Renal cortex interstitium (tissue), 11 donors: ENCODE results near the gene ZBTB20. TPM values are rescaled to one million over a fixed set of nuclear protein-coding genes. Genes with fewer than 3 reads are reported as not detected.

Experiments
- DNase-seq, 11 donors: peaks; one replicate each; pipeline ENCODE4 v3.0.0-alpha.2; 2013; ENCODE audit warnings: low read depth in 9 of 11, low spot score in 4 of 11; ENCODE audit errors: extremely low read depth in 1 of 11
- polyA plus RNA-seq, 3 donors: library from polyadenylated mRNA; unstranded; fragments of 120-200 nt; gene quantifications; one replicate each; pipeline ENCODE4 v1.2.1, GENCODE V29; 2013; ENCODE audit not compliant: insufficient read length in 3 of 3

ZBTB20 gene
- polyA plus RNA-seq, 3 donors: 5.5 to 6.9 (median 6.6) TPM

DNA sequence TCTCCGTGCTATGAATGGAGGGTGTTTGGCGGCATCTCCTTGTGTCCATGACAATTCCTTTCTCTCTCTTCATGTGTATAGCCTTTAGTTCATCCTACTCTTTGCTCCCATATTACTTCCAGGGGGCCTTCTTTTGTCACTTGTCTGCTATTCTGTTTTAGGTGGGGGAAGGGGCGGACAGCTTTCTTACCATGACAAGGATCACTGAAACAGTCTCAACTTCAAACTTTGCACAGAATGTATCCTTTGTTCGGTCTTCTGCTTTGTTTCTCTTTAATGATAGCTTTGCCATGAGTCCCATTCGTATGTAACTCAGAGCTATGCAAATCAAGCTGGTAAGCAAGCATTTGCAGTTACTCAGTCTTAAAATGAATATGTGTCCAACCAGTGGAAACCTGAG is 559.1 kb downstream of the ZBTB20 start:
- DNase-seq: no peak

- DNase-seq: peak in 8 of 11 donors; percentile 9 to 28 (median 20)
Observed at GRCh38 chr3:114586119-114586518, 561.0 kb downstream of the ZBTB20 start.

DNA sequence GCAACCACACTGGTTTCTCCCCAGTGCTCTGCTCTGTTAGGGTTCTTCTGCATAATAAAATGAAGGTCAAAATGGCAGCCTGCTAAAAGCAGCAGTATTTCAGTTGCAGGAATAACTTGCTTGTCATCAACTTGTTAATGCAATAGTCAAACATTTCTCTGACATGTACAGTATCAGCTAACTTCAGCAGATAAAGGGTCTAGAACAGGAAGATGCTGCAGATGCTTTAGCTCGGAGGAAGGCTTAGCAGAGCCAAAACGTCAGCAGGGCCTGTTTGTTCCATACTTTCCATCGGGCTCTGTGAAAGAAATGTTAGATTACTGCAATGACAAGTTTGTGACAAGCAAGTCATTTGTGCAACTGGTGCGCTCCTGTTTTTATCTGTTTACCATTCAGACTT is 561.4 kb downstream of the ZBTB20 start:
- DNase-seq: no peak

- no peak for DNase-seq
Observed at GRCh38 chr3:114584734-114585371, 562.2 kb downstream of the ZBTB20 start.

- no peak for DNase-seq
Observed at GRCh38 chr3:114582929-114583328, 564.2 kb downstream of the ZBTB20 start.

- no peak for DNase-seq
Observed at GRCh38 chr3:114572364-114573062, 574.6 kb downstream of the ZBTB20 start.

- DNase-seq: no peak
Observed at GRCh38 chr3:114571363-114571762, 575.7 kb downstream of the ZBTB20 start.

- no peak for DNase-seq
Observed at GRCh38 chr3:114569186-114569585, 577.9 kb downstream of the ZBTB20 start.

DNA sequence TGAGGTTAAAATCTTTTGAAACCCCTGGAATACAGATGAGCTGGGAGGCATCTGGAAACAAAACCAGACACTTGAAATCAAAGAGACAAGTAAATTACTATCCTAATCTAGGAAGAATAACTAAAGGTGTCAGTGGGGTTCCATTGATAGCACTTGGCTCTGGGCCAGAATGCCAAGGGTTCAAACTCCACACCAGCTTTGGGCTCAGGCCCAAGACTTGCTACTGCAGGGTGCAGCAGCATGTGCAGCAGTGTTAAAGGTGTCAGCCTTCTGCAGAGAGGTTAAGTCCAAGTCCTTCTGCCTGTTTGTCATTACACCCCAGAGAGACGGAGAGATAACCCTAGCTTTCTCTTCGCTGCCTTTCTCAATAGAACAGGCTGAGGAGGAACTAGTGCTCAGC is 579.3 kb downstream of the ZBTB20 start:
- no peak for DNase-seq

GRCh38 chr3:114566767-114567166 is 580.3 kb downstream of the ZBTB20 start:
- no peak for DNase-seq

- DNase-seq: no peak
Observed at GRCh38 chr3:114566162-114566755, 580.8 kb downstream of the ZBTB20 start.

DNA sequence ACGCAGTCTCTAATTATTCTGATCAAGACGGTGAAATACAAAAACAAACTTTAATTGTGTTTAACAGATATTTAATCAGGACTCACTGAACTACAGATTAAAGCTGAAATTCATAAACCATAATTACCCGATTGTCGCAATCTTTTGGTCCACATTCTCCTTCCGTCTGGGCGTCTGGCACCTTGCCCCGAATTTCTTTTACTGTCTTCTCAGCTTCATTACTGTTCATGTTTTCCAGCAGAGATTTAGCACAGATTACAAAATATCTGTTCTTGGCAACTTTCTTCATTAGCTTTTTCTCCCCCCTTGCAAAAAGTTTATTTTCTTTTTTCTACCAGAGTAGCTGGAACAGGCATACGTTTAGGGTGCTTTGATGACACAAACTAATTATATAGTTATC is 581.9 kb downstream of the ZBTB20 start:
- no peak for DNase-seq

- DNase-seq: no peak
Observed at GRCh38 chr3:114563720-114564119, 583.4 kb downstream of the ZBTB20 start.

DNA sequence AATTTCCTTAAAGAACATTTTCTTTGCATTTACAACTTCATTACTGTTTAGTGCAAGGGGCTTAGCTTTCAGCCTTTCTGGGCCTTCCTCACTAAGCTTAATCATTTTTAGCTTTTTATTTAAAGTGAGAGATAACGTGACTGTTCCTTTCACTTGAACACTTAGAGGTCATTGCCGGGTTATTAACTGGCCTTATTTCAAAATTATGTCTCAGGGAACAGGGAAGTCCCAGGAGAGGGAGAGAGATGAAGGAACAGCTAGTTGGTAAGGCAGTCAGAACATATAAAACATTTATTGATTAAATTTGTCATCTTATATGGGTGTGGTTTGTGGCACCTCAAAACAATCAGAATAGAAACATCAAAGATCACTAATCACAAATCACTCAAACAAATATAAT is 584.5 kb downstream of the ZBTB20 start:
- DNase-seq: no peak

DNA sequence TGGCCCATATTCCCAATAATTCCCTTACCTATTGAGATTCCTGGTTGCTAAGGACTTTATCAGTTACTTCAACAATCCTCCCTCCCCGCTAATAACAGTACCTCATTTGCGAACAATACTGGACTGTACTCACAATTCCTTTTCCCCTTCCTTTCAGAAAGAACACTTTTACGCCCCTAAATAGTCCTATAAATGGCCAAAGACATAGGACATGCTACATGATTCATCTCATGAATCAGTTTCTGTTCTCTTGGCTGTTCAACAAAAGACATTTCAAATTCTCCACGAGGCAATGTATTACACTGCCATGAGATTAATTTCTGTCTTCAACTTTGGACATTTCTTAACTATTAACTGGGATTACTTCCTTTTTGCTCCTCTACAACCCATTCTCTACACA is 588.8 kb downstream of the ZBTB20 start:
- no peak for DNase-seq

- DNase-seq: no peak
Observed at GRCh38 chr3:114557791-114558190, 589.3 kb downstream of the ZBTB20 start.

GRCh38 chr3:114556657-114557213 is 590.4 kb downstream of the ZBTB20 start:
- peak in 3 of 11 donors; percentile 7 to 26 (median 8) for DNase-seq

DNA sequence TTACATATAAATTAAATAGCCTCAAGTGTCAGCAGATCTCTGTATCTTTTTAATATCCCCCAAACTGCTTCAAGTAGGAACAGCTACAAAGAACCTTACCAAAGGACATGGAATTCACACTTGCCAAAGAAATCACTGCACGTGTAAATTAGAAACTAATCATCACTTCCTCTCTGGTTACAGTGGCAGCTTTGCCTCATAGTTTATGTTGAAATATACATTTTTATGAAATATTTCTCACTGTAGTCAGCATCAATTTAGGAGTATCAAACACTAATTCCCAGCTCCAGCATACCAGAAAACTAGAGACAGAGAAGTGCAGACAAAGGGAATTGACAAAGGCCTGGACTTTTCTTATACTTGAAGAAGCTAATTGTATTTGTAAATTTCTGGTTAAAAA is 592.4 kb downstream of the ZBTB20 start:
- DNase-seq: no peak

DNA sequence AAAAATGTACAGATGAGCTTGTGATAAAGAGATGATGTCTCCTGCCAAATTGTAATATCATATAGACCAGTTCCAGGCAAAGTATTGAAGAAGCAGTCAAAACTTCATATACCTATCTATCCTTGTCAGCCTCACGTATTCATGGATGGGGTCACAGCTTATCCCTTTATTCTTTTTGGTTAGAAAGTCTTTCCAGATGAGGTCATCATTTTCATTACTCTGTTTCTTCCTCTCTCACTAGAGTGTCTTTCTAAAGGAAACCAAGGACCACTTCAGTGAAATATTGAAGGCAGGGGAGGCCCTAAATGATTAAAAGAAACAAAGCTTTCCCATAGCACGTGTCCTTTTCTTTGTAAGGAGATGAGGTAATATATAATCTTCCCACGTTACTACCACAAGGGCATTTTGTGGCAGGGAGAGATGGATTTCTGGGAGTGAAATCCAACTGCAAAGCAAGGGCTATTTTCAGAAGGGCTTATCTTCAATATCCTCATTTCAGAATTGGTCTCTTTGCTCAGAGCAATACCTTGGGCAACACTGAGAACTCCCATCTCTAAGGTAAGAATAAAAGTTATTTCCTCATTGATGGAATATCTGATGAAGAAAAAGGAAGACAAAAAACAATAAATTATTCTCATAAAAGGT is 593.0 kb downstream of the ZBTB20 start:
- DNase-seq: no peak

DNA sequence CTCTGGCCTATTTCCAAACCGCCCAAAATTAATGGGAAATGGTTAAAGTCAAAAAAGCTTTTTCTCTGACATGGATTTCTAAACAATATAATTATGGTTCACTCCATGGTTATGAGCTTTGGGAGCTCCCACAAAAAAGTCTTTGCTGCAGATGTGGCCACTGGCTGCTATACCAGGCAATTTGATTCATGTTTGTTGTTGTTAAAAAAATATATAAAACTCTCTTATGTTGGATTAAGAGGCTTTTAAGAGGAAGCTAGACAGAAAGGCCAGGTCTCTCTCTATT is 594.6 kb downstream of the ZBTB20 start:
- DNase-seq: no peak
